OCI-LY1 (cell line): Measurements from ENCODE around the gene CSF3R.
"Not testable (repeated sequence)": the region's sequence is repeated elsewhere in the genome, so short reads cannot be mapped to it uniquely, and the experiment has no call there.

ENCODE experiments used
- H2AFZ ChIP-seq: fragments of 200-600 bp; sonication (generic), shearing (Covaris generic); 2 replicates; pipeline ENCODE4 v1.6.0; 2014; ENCODE audit warnings: antibody characterized with exemption, mild to moderate bottlenecking, low read length
- H3F3A ChIP-seq: fragments of 200-600 bp; sonication (generic), shearing (Covaris generic); 2 replicates; pipeline ENCODE4 v1.6.0; 2014; ENCODE audit warnings: mild to moderate bottlenecking, antibody characterized with exemption, low read length, moderate library complexity; ENCODE audit not compliant: insufficient read depth
- H3K27ac ChIP-seq: fragments of 200-600 bp; sonication (generic); 2 replicates; pipeline ENCODE4 v1.5.1; 2014; ENCODE audit warnings: low read length, mixed run types, mild to moderate bottlenecking, low read depth; ENCODE audit not compliant: poor library complexity, severe bottlenecking
- H3K27me3 ChIP-seq: fragments of 200-600 bp; sonication (generic); 2 replicates; pipeline ENCODE4 v1.6.0; 2014; ENCODE audit warnings: antibody characterized with exemption, mild to moderate bottlenecking, low read length, moderate library complexity; ENCODE audit not compliant: insufficient read depth
- H3K36me3 ChIP-seq: fragments of 200-600 bp; sonication (generic); 2 replicates; pipeline ENCODE4 v1.6.1; 2014; ENCODE audit warnings: mild to moderate bottlenecking, antibody characterized with exemption, low read length, moderate library complexity, mixed read lengths; ENCODE audit not compliant: insufficient read depth
- H3K4me1 ChIP-seq: fragments of 200-600 bp; sonication (generic); 2 replicates; pipeline ENCODE4 v1.5.1; 2014; ENCODE audit warnings: mild to moderate bottlenecking, low read length, moderate library complexity; ENCODE audit not compliant: insufficient read depth, severe bottlenecking
- H3K4me2 ChIP-seq: fragments of 200-600 bp; sonication (generic), shearing (Covaris generic); 2 replicates; pipeline ENCODE4 v1.6.1; 2014; ENCODE audit warnings: low read length
- H3K4me3 ChIP-seq: fragments of 200-600 bp; sonication (generic); 2 replicates; pipeline ENCODE4 v1.5.1; 2014; ENCODE audit warnings: low read length, low read depth, mild to moderate bottlenecking, mixed read lengths; ENCODE audit not compliant: poor library complexity, severe bottlenecking
- H3K79me2 ChIP-seq: fragments of 200-600 bp; shearing (Covaris generic); 2 replicates; pipeline ENCODE4 v1.6.1; 2016; ENCODE audit warnings: mixed run types, low read length, mixed read lengths; ENCODE audit not compliant: insufficient read depth
- H3K9ac ChIP-seq: fragments of 200-600 bp; sonication (generic), shearing (Covaris generic); 2 replicates; pipeline ENCODE4 v1.6.1; 2014; ENCODE audit warnings: mild to moderate bottlenecking, low read length, mixed read lengths
- H3K9me2 ChIP-seq: fragments of 200-600 bp; sonication (generic), shearing (Covaris generic); 2 replicates; pipeline ENCODE4 v1.6.1; 2014; ENCODE audit warnings: low read depth, mild to moderate bottlenecking, low read length, mixed read lengths
- H3K9me3 ChIP-seq: fragments of 200-600 bp; shearing (Covaris generic); 2 replicates; pipeline ENCODE4 v1.6.1; 2014; ENCODE audit warnings: low read length, mixed read lengths
- H4K20me1 ChIP-seq: fragments of 200-600 bp; sonication (generic), shearing (Covaris generic); 2 replicates; pipeline ENCODE4 v1.6.0; 2016; ENCODE audit warnings: mild to moderate bottlenecking, low read length; ENCODE audit not compliant: insufficient read depth
- EZH2 ChIP-seq: fragments of 200-600 bp; sonication (generic), shearing (Covaris generic); IDR thresholded peaks from 2 replicates; pipeline ENCODE4 v1.8.0; 2017; ENCODE audit warnings: borderline replicate concordance, mixed run types, mild to moderate bottlenecking, antibody characterized with exemption, low read length, moderate library complexity, mixed read lengths
- TF ChIP-seq, protein P1 (sequence below): fragments of 200-600 bp; sonication (generic), shearing (Covaris generic); IDR thresholded peaks from 2 replicates; pipeline ENCODE4 v1.5.1; 2017; ENCODE audit warnings: mild to moderate bottlenecking, antibody characterized with exemption, low read length, moderate library complexity, mixed read lengths

The CSF3R gene

DNA sequence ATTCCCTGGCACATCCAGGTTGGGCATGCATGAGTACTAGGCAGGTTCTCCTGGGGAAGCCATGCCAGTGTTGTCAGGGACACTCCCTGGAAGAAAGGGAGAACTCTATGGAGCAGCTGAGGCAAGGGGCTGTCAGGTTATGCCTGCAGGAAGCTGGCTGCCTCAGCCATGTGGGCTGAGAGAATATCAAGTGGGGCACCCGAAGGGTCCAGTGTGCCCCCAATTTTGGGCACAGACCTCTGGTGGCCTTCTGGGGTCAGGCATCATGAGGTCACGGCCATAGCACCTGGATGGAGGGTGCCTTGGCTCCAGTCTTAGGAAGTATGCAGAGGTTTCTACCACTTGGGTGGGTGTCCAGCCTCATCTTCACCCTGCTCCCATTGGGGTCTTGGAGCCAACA, 2.6 kb downstream of the CSF3R start:
- no peaks in the 10 kb centered on the region for H3K9me2 ChIP-seq
- no peaks in the 10 kb centered on the region for H4K20me1 ChIP-seq
- TF ChIP-seq, protein P1, sequence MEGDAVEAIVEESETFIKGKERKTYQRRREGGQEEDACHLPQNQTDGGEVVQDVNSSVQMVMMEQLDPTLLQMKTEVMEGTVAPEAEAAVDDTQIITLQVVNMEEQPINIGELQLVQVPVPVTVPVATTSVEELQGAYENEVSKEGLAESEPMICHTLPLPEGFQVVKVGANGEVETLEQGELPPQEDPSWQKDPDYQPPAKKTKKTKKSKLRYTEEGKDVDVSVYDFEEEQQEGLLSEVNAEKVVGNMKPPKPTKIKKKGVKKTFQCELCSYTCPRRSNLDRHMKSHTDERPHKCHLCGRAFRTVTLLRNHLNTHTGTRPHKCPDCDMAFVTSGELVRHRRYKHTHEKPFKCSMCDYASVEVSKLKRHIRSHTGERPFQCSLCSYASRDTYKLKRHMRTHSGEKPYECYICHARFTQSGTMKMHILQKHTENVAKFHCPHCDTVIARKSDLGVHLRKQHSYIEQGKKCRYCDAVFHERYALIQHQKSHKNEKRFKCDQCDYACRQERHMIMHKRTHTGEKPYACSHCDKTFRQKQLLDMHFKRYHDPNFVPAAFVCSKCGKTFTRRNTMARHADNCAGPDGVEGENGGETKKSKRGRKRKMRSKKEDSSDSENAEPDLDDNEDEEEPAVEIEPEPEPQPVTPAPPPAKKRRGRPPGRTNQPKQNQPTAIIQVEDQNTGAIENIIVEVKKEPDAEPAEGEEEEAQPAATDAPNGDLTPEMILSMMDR = no peak
- TF ChIP-seq EZH2 = no peak
- no peaks in the 10 kb centered on the region for H3K9me3 ChIP-seq
- no peak overlapping the region for H2AFZ ChIP-seq
- no peak overlapping the region for H3K27ac ChIP-seq
- no peaks in the 10 kb centered on the region for H3F3A ChIP-seq
- H3K27me3 ChIP-seq = peaks cover 18% of the 10 kb centered on the region
- H3K9ac ChIP-seq = no peak overlapping the region
- no peaks in the 10 kb centered on the region for H3K36me3 ChIP-seq
- H3K4me3 ChIP-seq = no peak overlapping the region
- H3K4me1 ChIP-seq = no peaks in the 10 kb centered on the region
- no peaks in the 10 kb centered on the region for H3K79me2 ChIP-seq
- H3K4me2 ChIP-seq = no peak overlapping the region

DNA sequence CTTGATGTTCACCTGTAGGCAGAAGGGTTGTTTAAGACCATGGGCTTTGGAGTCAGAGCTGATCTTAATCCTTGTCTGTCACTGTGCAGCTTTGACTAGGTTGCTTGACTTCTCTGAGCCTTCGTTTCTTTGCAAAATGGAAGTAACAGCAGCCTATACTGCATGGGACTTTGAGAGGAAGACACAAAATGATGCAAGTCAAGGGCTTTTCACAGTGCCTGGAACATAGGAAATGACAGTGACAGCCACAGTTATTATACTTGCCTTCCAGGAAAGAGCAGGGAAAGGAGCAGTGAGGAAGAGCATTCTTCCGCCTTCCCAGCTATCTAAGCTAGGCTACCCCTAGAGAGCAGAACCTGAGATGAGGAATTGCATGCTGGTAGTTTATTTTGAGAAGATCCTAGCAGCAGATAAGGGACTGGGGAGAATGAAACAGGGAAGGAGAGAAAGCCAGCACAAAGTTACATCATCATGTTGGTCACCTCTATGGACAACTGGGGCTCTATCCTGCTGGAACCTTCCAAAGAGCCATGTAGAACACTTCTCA, 3.1 kb downstream of the CSF3R start:
- TF ChIP-seq, protein P1 = no peak
- TF ChIP-seq EZH2 = no peak

DNA sequence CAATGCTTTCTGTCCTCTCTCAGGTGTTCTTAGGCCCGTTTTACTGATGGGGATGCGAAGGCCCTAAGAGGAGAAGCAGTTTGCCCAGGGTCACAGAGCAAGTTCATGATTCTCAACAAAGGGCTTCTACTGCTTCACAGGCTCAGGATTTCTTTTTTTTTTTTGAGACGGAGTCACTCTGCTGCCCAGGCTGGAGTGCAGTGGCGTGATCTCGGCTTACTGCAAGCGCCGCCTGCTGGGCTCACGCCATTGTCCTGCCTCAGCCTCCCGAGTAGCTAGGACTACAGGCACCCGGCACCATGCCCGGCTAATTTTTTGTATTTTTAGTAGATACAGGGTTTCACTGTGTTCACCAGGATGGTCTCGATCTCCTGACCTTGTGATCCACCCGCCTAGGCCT, 5.1 kb downstream of the CSF3R start:
- H3K4me1 ChIP-seq, H2AFZ ChIP-seq, H3K36me3 ChIP-seq, H3K27ac ChIP-seq, H3K9me2 ChIP-seq, H3K4me2 ChIP-seq, H3K27me3 ChIP-seq, H3K9me3 ChIP-seq, H3K9ac ChIP-seq, H3F3A ChIP-seq, H3K79me2 ChIP-seq, H3K4me3 ChIP-seq, H4K20me1 ChIP-seq: not testable (repeated sequence)

More for the DNA sequence above, 3.1 kb downstream of the CSF3R start:
- H3K9me2 ChIP-seq = no peaks in the 10 kb centered on the region
- no peak overlapping the region for H3K9ac ChIP-seq
- H3K27me3 ChIP-seq = peaks cover 18% of the 10 kb centered on the region
- H3K4me1 ChIP-seq = no peaks in the 10 kb centered on the region
- no peak overlapping the region for H3K4me3 ChIP-seq
- H4K20me1 ChIP-seq = no peaks in the 10 kb centered on the region
- H3K9me3 ChIP-seq = no peaks in the 10 kb centered on the region
- H3F3A ChIP-seq = no peaks in the 10 kb centered on the region
- H3K27ac ChIP-seq = no peak overlapping the region
- no peaks in the 10 kb centered on the region for H3K79me2 ChIP-seq
- H3K36me3 ChIP-seq = no peaks in the 10 kb centered on the region
- no peak overlapping the region for H2AFZ ChIP-seq
- no peak overlapping the region for H3K4me2 ChIP-seq

DNA sequence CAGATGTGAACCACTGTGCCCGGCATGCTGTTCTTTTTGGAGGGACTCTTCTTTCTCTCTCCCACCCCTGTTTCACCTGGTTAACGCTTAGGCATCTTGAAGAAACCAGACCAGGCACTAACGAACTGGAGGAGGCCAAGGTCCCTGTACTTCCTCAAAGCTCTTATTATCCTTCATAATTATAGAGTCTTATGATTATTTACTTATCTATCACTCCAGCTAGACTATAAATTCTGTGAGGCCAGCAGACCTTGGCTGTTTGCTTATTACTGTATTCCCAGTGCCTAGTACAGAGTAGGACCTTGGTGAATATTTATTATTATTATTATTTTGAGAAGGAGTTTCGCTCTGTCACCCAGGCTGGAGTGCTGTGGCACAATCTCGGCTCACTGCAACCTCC, 5.8 kb downstream of the CSF3R start:
- H3K9me3 ChIP-seq = no peaks in the 10 kb centered on the region

More for the DNA sequence above, 5.8 kb downstream of the CSF3R start:
- Histone ChIP-seq H3K4me3 (no peak overlapping the region), H3K79me2 (no peaks in the 10 kb centered on the region), H4K20me1 (no peaks in the 10 kb centered on the region), H3K9me2 (no peaks in the 10 kb centered on the region), H3K36me3 (no peaks in the 10 kb centered on the region), H3K4me1 (no peaks in the 10 kb centered on the region), H3F3A (no peaks in the 10 kb centered on the region), H3K9ac (no peak overlapping the region), H3K4me2 (no peak overlapping the region), H3K27me3 (no peaks in the 10 kb centered on the region; the same call in 1 of the 2 replicates), H3K27ac (no peak overlapping the region), H2AFZ (no peak overlapping the region)
- TF ChIP-seq, protein P1 = no peak
- no peak for TF ChIP-seq EZH2
